Central memory CD8-positive, alpha-beta T cell (primary cell): ENCODE data around the gene ITPR2.

Experiments
- ATAC-seq: fragments of 150-1000 bp; cut with Tn5 transposase; replicated peaks from 2 replicates; pipeline ENCODE4 v1.10.0; 2022; ENCODE audit warnings: mild to moderate bottlenecking, moderate FRiP score, moderate number of reproducible peaks; ENCODE audit not compliant: poor library complexity, severe bottlenecking; ENCODE audit errors: extremely low read depth
- DNase-seq, 2 donors: peaks; one replicate each; pipeline ENCODE4 v3.0.0; 2021; ENCODE audit warnings: low spot score in 2 of 2
- H3K27ac Mint-ChIP-seq: one replicate; pipeline ENCODE4 v1.8.0; 2022; ENCODE audit warnings: low read depth, mild to moderate bottlenecking, moderate library complexity, mixed read lengths
- H3K27me3 Mint-ChIP-seq: one replicate; pipeline ENCODE4 v1.8.0; 2022; ENCODE audit warnings: mixed read lengths
- H3K36me3 Mint-ChIP-seq: one replicate; pipeline ENCODE4 v1.8.0; 2022; ENCODE audit warnings: mild to moderate bottlenecking, moderate library complexity, mixed read lengths; ENCODE audit not compliant: insufficient read depth
- H3K4me1 Mint-ChIP-seq: one replicate; pipeline ENCODE4 v1.8.0; 2022; ENCODE audit warnings: mixed read lengths
- H3K4me3 Mint-ChIP-seq: one replicate; pipeline ENCODE4 v1.8.0; 2022; ENCODE audit warnings: mild to moderate bottlenecking, moderate library complexity, mixed read lengths
- H3K9me3 Mint-ChIP-seq: one replicate; pipeline ENCODE4 v1.8.0; 2022; ENCODE audit warnings: mixed read lengths

Gene ITPR2

GRCh38 chr12:26636710-26637328 is 196.2 kb downstream of the ITPR2 start:
- H3K36me3 Mint-ChIP-seq: peaks cover 5% of the 10 kb centered on the region
- H3K27me3 Mint-ChIP-seq: no peaks in the 10 kb centered on the region
- ATAC-seq: no peak
- no peak overlapping the region for H3K27ac Mint-ChIP-seq
- H3K4me1 Mint-ChIP-seq: no peaks in the 10 kb centered on the region
- no peak overlapping the region for H3K4me3 Mint-ChIP-seq
- H3K9me3 Mint-ChIP-seq: no peaks in the 10 kb centered on the region
- no peak for DNase-seq

- DNase-seq (no peak), ATAC-seq (no peak)
- H3K27me3 Mint-ChIP-seq: no peaks in the 10 kb centered on the region
- peaks cover 10% of the 10 kb centered on the region for H3K36me3 Mint-ChIP-seq
- no peak overlapping the region for H3K27ac Mint-ChIP-seq
- H3K9me3 Mint-ChIP-seq: no peaks in the 10 kb centered on the region
- H3K4me3 Mint-ChIP-seq: no peak overlapping the region
- no peaks in the 10 kb centered on the region for H3K4me1 Mint-ChIP-seq
Observed at GRCh38 chr12:26633591-26634210, 199.3 kb downstream of the ITPR2 start.

GRCh38 chr12:26632756-26633155 is 200.2 kb downstream of the ITPR2 start:
- DNase-seq (no peak), ATAC-seq (no peak)
- Mint-ChIP-seq H3K27ac (no peak overlapping the region), H3K27me3 (no peaks in the 10 kb centered on the region), H3K36me3 (peaks cover 15% of the 10 kb centered on the region), H3K9me3 (no peaks in the 10 kb centered on the region), H3K4me3 (no peak overlapping the region), H3K4me1 (no peaks in the 10 kb centered on the region)

- no peak for DNase-seq
- Mint-ChIP-seq H3K36me3 (peaks cover 20% of the 10 kb centered on the region), H3K4me1 (no peaks in the 10 kb centered on the region), H3K4me3 (no peak overlapping the region), H3K27ac (no peak overlapping the region), H3K9me3 (no peaks in the 10 kb centered on the region), H3K27me3 (no peaks in the 10 kb centered on the region)
- ATAC-seq: no peak
Observed at GRCh38 chr12:26631846-26632245, 201.1 kb downstream of the ITPR2 start.

- no peaks in the 10 kb centered on the region for H3K27me3 Mint-ChIP-seq
- H3K4me3 Mint-ChIP-seq: no peak overlapping the region
- DNase-seq (no peak), ATAC-seq (no peak)
- H3K36me3 Mint-ChIP-seq: peaks cover 26% of the 10 kb centered on the region
- H3K4me1 Mint-ChIP-seq: no peaks in the 10 kb centered on the region
- H3K9me3 Mint-ChIP-seq: no peaks in the 10 kb centered on the region
- H3K27ac Mint-ChIP-seq: no peak overlapping the region
Observed at GRCh38 chr12:26630546-26631027, 202.4 kb downstream of the ITPR2 start.

- ATAC-seq (no peak), DNase-seq (no peak)
- Mint-ChIP-seq H3K27me3 (no peaks in the 10 kb centered on the region), H3K4me3 (no peak overlapping the region), H3K4me1 (no peaks in the 10 kb centered on the region), H3K36me3 (peaks cover 27% of the 10 kb centered on the region), H3K27ac (no peak overlapping the region), H3K9me3 (no peaks in the 10 kb centered on the region)
Observed at GRCh38 chr12:26629864-26630263, 203.1 kb downstream of the ITPR2 start.

- Mint-ChIP-seq H3K4me1 (no peaks in the 10 kb centered on the region), H3K36me3 (peaks cover 30% of the 10 kb centered on the region), H3K27me3 (no peaks in the 10 kb centered on the region), H3K4me3 (no peak overlapping the region), H3K9me3 (no peaks in the 10 kb centered on the region), H3K27ac (no peak overlapping the region)
- no peak for DNase-seq
- no peak for ATAC-seq
Observed at GRCh38 chr12:26628234-26628633, 204.8 kb downstream of the ITPR2 start.

GRCh38 chr12:26627335-26627734 is 205.7 kb downstream of the ITPR2 start:
- Mint-ChIP-seq H3K4me3 (no peak overlapping the region), H3K9me3 (no peaks in the 10 kb centered on the region), H3K27ac (no peak overlapping the region), H3K4me1 (no peaks in the 10 kb centered on the region), H3K36me3 (peaks cover 28% of the 10 kb centered on the region), H3K27me3 (no peaks in the 10 kb centered on the region)
- no peak for DNase-seq
- no peak for ATAC-seq

GRCh38 chr12:26623136-26623535 is 209.9 kb downstream of the ITPR2 start:
- no peaks in the 10 kb centered on the region for H3K4me1 Mint-ChIP-seq
- no peak overlapping the region for H3K4me3 Mint-ChIP-seq
- no peaks in the 10 kb centered on the region for H3K27me3 Mint-ChIP-seq
- no peak overlapping the region for H3K27ac Mint-ChIP-seq
- no peak for ATAC-seq
- H3K36me3 Mint-ChIP-seq: peaks cover 26% of the 10 kb centered on the region
- H3K9me3 Mint-ChIP-seq: no peaks in the 10 kb centered on the region
- no peak for DNase-seq

- Mint-ChIP-seq H3K36me3 (peaks cover 24% of the 10 kb centered on the region), H3K27me3 (no peaks in the 10 kb centered on the region), H3K27ac (no peak overlapping the region), H3K9me3 (no peaks in the 10 kb centered on the region), H3K4me1 (no peaks in the 10 kb centered on the region), H3K4me3 (no peak overlapping the region)
- ATAC-seq (no peak), DNase-seq (no peak)
Observed at GRCh38 chr12:26622601-26623000, 210.4 kb downstream of the ITPR2 start.

- DNase-seq (no peak), ATAC-seq (no peak)
- H3K9me3 Mint-ChIP-seq: no peaks in the 10 kb centered on the region
- no peaks in the 10 kb centered on the region for H3K27me3 Mint-ChIP-seq
- H3K36me3 Mint-ChIP-seq: peaks cover 18% of the 10 kb centered on the region
- H3K4me3 Mint-ChIP-seq: no peak overlapping the region
- no peaks in the 10 kb centered on the region for H3K4me1 Mint-ChIP-seq
- no peak overlapping the region for H3K27ac Mint-ChIP-seq
Observed at GRCh38 chr12:26621932-26622331, 211.1 kb downstream of the ITPR2 start.

GRCh38 chr12:26620907-26621306 is 212.1 kb downstream of the ITPR2 start:
- no peak for ATAC-seq
- H3K27me3 Mint-ChIP-seq: no peaks in the 10 kb centered on the region
- no peak for DNase-seq

GRCh38 chr12:26617513-26617912 is 215.5 kb downstream of the ITPR2 start:
- Mint-ChIP-seq H3K27ac (no peak overlapping the region), H3K4me1 (no peaks in the 10 kb centered on the region), H3K36me3 (peaks cover 11% of the 10 kb centered on the region), H3K27me3 (no peaks in the 10 kb centered on the region), H3K4me3 (no peak overlapping the region), H3K9me3 (no peaks in the 10 kb centered on the region)
- no peak for DNase-seq
- no peak for ATAC-seq

More at GRCh38 chr12:26620907-26621306, 212.1 kb downstream of the ITPR2 start:
- Mint-ChIP-seq H3K9me3 (no peaks in the 10 kb centered on the region), H3K27ac (no peak overlapping the region), H3K36me3 (peaks cover 13% of the 10 kb centered on the region), H3K4me3 (no peak overlapping the region), H3K4me1 (no peaks in the 10 kb centered on the region)
